ENCODE results near the gene BGN.

Gene BGN

GRCh38 chrX:153539979-153540358 lies 45.2 kb downstream of the BGN start:
- TF ChIP-seq, protein P1, sequence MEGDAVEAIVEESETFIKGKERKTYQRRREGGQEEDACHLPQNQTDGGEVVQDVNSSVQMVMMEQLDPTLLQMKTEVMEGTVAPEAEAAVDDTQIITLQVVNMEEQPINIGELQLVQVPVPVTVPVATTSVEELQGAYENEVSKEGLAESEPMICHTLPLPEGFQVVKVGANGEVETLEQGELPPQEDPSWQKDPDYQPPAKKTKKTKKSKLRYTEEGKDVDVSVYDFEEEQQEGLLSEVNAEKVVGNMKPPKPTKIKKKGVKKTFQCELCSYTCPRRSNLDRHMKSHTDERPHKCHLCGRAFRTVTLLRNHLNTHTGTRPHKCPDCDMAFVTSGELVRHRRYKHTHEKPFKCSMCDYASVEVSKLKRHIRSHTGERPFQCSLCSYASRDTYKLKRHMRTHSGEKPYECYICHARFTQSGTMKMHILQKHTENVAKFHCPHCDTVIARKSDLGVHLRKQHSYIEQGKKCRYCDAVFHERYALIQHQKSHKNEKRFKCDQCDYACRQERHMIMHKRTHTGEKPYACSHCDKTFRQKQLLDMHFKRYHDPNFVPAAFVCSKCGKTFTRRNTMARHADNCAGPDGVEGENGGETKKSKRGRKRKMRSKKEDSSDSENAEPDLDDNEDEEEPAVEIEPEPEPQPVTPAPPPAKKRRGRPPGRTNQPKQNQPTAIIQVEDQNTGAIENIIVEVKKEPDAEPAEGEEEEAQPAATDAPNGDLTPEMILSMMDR (IDR thresholded peaks at IDR 0.05; ENCODE audit: low read depth, low read length) = no peak
- TF ChIP-seq POLR2A (IDR thresholded peaks at IDR 0.05; ENCODE audit: extremely low read depth, insufficient read length) (no peak), MAX (IDR thresholded peaks at IDR 0.05; ENCODE audit: low read depth, low read length) (no peak), MYC (IDR thresholded peaks at IDR 0.05; ENCODE audit: low read depth, low read length) (no peak)
- no peak overlapping the region for H3K4me3 ChIP-seq (ENCODE audit: low read depth, low read length)
- no peak for DNase-seq (ENCODE audit: low read depth)

DNA sequence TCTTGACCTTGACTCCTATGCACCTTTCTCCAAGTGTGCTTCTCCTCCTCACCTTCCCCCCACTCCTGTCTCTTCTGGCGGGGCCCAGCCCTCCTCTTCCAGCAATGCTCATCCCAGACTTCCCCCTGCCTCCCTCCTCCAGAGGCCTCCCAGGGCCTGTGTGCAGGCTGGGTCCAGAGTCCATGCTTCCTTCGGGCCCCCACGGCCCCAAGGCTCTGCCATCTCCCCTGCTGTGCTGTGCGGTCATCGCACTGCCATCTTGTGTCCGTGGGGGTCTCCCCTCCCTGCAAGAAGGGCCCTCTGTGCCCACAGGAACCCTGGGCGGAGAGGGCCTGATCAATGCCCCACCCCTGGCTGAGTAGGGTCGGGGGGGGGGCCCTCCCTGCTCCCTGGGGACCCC lies 49.9 kb downstream of the BGN start:
- DNase-seq (ENCODE audit: low read depth) = no peak
- no peak overlapping the region for H3K4me3 ChIP-seq (ENCODE audit: low read depth, low read length)
- TF ChIP-seq, protein P1 (IDR thresholded peaks at IDR 0.05; ENCODE audit: low read depth, low read length) = no peak

- no peak for DNase-seq (ENCODE audit: low read depth)
- H3K4me3 ChIP-seq (ENCODE audit: low read depth, low read length) = no peak overlapping the region
- TF ChIP-seq MAX (IDR thresholded peaks at IDR 0.05; ENCODE audit: low read depth, low read length) (no peak), MYC (IDR thresholded peaks at IDR 0.05; ENCODE audit: low read depth, low read length) (no peak), POLR2A (IDR thresholded peaks at IDR 0.05; ENCODE audit: extremely low read depth, insufficient read length) (no peak)
- TF ChIP-seq, protein P1 (IDR thresholded peaks at IDR 0.05; ENCODE audit: low read depth, low read length) = no peak
These were observed 51.6 kb downstream of the BGN start for GRCh38 chrX:153546386-153546785.

GRCh38 chrX:153547195-153547594 lies 52.4 kb downstream of the BGN start:
- DNase-seq (ENCODE audit: low read depth) = no peak
- H3K4me3 ChIP-seq (ENCODE audit: low read depth, low read length) = no peak overlapping the region
- TF ChIP-seq POLR2A (IDR thresholded peaks at IDR 0.05; ENCODE audit: extremely low read depth, insufficient read length) (no peak), MAX (IDR thresholded peaks at IDR 0.05; ENCODE audit: low read depth, low read length) (no peak), MYC (IDR thresholded peaks at IDR 0.05; ENCODE audit: low read depth, low read length) (no peak)
- TF ChIP-seq, protein P1 (IDR thresholded peaks at IDR 0.05; ENCODE audit: low read depth, low read length) = no peak

DNA sequence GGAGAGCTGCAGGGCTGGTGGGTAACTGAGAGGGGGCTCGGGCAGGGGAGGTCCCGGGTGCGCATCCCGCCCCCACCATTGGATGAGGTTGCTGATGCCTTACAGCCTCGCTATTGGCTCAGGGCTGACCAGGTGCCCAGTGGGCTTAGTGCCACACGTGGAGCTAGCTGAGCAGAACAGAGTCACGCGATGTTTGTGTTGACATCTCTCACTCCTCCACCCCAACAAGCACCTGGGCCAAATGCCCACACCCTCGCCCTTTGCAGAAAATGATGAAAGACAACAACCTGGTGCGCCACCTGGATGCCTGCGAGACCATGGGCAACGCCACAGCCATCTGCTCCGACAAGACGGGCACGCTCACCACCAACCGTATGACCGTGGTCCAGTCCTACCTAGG lies 54.5 kb downstream of the BGN start:
- no peak overlapping the region for H3K4me3 ChIP-seq (ENCODE audit: low read depth, low read length)
- TF ChIP-seq POLR2A (IDR thresholded peaks at IDR 0.05; ENCODE audit: extremely low read depth, insufficient read length) (no peak), MYC (IDR thresholded peaks at IDR 0.05; ENCODE audit: low read depth, low read length) (no peak), MAX (IDR thresholded peaks at IDR 0.05; ENCODE audit: low read depth, low read length) (no peak)
- TF ChIP-seq, protein P1 (IDR thresholded peaks at IDR 0.05; ENCODE audit: low read depth, low read length) = no peak
- DNase-seq (ENCODE audit: low read depth) = no peak

- DNase-seq (ENCODE audit: low read depth) = no peak
- TF ChIP-seq MAX (IDR thresholded peaks at IDR 0.05; ENCODE audit: low read depth, low read length) = no peak
- TF ChIP-seq, protein P1 (IDR thresholded peaks at IDR 0.05; ENCODE audit: low read depth, low read length) = peak; percentile 0
- H3K4me3 ChIP-seq (ENCODE audit: low read depth, low read length) = no peak overlapping the region
These were observed 55.0 kb downstream of the BGN start for GRCh38 chrX:153549807-153550206.
